GM23338 (cell line): ENCODE data around the gene VOPP1. TPM values are rescaled to one million over a fixed set of nuclear protein-coding genes. Genes with fewer than 3 reads are reported as not detected.
A peak's percentile ranks its signal among the peaks of the same experiment; 100 is the strongest.

Source experiments
- ATAC-seq: fragments of 200-7000 bp; cut with Tn5 transposase; 3 replicates; pipeline ENCODE4 v1.9.1; 2020
- DNase-seq: peaks from one replicate; pipeline ENCODE4 v3.0.0-alpha.2; 2015; ENCODE audit warnings: low spot score
- H2AFZ ChIP-seq: fragments of 200-600 bp; sonication (generic); 2 replicates; pipeline ENCODE4 v1.8.0; 2016; ENCODE audit warnings: antibody characterized with exemption, mild to moderate bottlenecking, moderate library complexity
- H3F3A ChIP-seq: fragments of 200-600 bp; sonication (generic); replicated peaks from 2 replicates; pipeline ENCODE4 v1.8.0; 2017; ENCODE audit warnings: antibody characterized with exemption, mixed run types, low read depth
- H3K27ac ChIP-seq: fragments of 200-600 bp; sonication (generic); 2 replicates; pipeline ENCODE4 v1.6.1; 2016; ENCODE audit warnings: low read depth
- H3K27me3 ChIP-seq: fragments of 200-600 bp; sonication (generic); 2 replicates; pipeline ENCODE4 v1.8.0; 2016; ENCODE audit warnings: mild to moderate bottlenecking, mixed run types, moderate library complexity; ENCODE audit not compliant: insufficient read depth
- H3K36me3 ChIP-seq: fragments of 200-600 bp; sonication (generic); 2 replicates; pipeline ENCODE4 v1.8.0; 2016; ENCODE audit warnings: mild to moderate bottlenecking; ENCODE audit not compliant: insufficient read depth
- H3K4me1 ChIP-seq: fragments of 200-600 bp; sonication (generic); 2 replicates; pipeline ENCODE4 v1.8.0; 2016; ENCODE audit warnings: mild to moderate bottlenecking, moderate library complexity; ENCODE audit not compliant: insufficient read depth
- H3K4me2 ChIP-seq: fragments of 200-600 bp; sonication (generic); 2 replicates; pipeline ENCODE4 v1.7.1; 2017; ENCODE audit warnings: mixed run types
- H3K4me3 ChIP-seq: fragments of 200-600 bp; sonication (generic); 2 replicates; pipeline ENCODE4 v1.6.1; 2016; ENCODE audit warnings: mixed run types
- H3K79me2 ChIP-seq: fragments of 200-600 bp; sonication (generic); replicated peaks from 2 replicates; pipeline ENCODE4 v1.8.0; 2017; ENCODE audit warnings: mild to moderate bottlenecking; ENCODE audit not compliant: insufficient read depth
- H3K9me2 ChIP-seq: fragments of 200-600 bp; sonication (generic); 2 replicates; pipeline ENCODE4 v1.8.0; 2017; ENCODE audit not compliant: insufficient read depth
- H4K20me1 ChIP-seq: fragments of 200-600 bp; sonication (generic); replicated peaks from 2 replicates; pipeline ENCODE4 v1.8.0; 2017; ENCODE audit warnings: mild to moderate bottlenecking; ENCODE audit not compliant: insufficient read depth
- H3K27ac Mint-ChIP-seq: 2 replicates; pipeline ENCODE4 v1.8.0; 2020; ENCODE audit warnings: inconsistent platforms, mild to moderate bottlenecking, moderate library complexity, mixed read lengths
- H3K27me3 Mint-ChIP-seq: 3 replicates; pipeline ENCODE4 v1.8.0; 2022; ENCODE audit warnings: low read depth, mild to moderate bottlenecking, moderate library complexity, mixed read lengths, inconsistent platforms; ENCODE audit not compliant: insufficient read depth, poor library complexity
- H3K36me3 Mint-ChIP-seq: 3 replicates; pipeline ENCODE4 v1.8.0; 2021; ENCODE audit warnings: low read depth, mild to moderate bottlenecking, inconsistent platforms, moderate library complexity, mixed read lengths
- H3K4me1 Mint-ChIP-seq: 3 replicates; pipeline ENCODE4 v1.8.0; 2020; ENCODE audit warnings: mild to moderate bottlenecking, inconsistent platforms, mixed read lengths
- H3K4me3 Mint-ChIP-seq: 3 replicates; pipeline ENCODE4 v1.8.0; 2021; ENCODE audit warnings: moderate library complexity, mild to moderate bottlenecking, inconsistent platforms, mixed read lengths
- H3K9me3 Mint-ChIP-seq: 3 replicates; pipeline ENCODE4 v1.8.0; 2020; ENCODE audit warnings: moderate library complexity, mild to moderate bottlenecking, inconsistent platforms, mixed read lengths
- CREB1 ChIP-seq: fragments of 250-450 bp; sonication (Bioruptor Pico); IDR thresholded peaks from 2 replicates; pipeline ENCODE4 v1.5.0; 2020; ENCODE audit warnings: low read depth, mild to moderate bottlenecking, moderate library complexity
- CTCF ChIP-seq, 2 experiments: fragments of 200-600 bp in 1 of 2; sonication (generic) in 1 of 2; conservative IDR thresholded peaks; 2 replicates each; pipeline versions ENCODE4 v1.5.1 to v1.6.1; 2016 to 2017; ENCODE audit warnings: antibody characterized with exemption in 2 of 2, low read depth in 2 of 2, mild to moderate bottlenecking in 2 of 2, moderate library complexity in 1 of 2
- ETS1 ChIP-seq: IDR thresholded peaks from 2 replicates; pipeline ENCODE4 v1.6.1; 2016; ENCODE audit warnings: antibody characterized with exemption
- EZH2 ChIP-seq: fragments of 200-600 bp; sonication (generic); IDR thresholded peaks from one replicate; pipeline ENCODE4 v1.8.0; 2017; ENCODE audit warnings: antibody characterized with exemption, mild to moderate bottlenecking, low read depth; ENCODE audit not compliant: unreplicated experiment
- EZH2phosphoT487 ChIP-seq: fragments of 200-600 bp; sonication (generic); IDR thresholded peaks from one replicate; pipeline ENCODE4 v1.8.1; 2018; ENCODE audit warnings: antibody characterized with exemption; ENCODE audit not compliant: unreplicated experiment
- JUNB ChIP-seq: IDR thresholded peaks from one replicate; pipeline ENCODE4 v1.6.1; 2016; ENCODE audit warnings: antibody characterized with exemption; ENCODE audit not compliant: unreplicated experiment
- NANOG ChIP-seq: IDR thresholded peaks from 2 replicates; pipeline ENCODE4 v1.6.1; 2016; ENCODE audit warnings: antibody characterized with exemption, borderline replicate concordance
- POLR2AphosphoS5 ChIP-seq: IDR thresholded peaks from 2 replicates; pipeline ENCODE4 v1.6.1; 2016; ENCODE audit warnings: antibody characterized with exemption, low read depth
- ZNF114 ChIP-seq: fragments of 250-450 bp; sonication (Bioruptor Pico); IDR thresholded peaks from 2 replicates; pipeline ENCODE4 v1.5.0; 2020; ENCODE audit warnings: mild to moderate bottlenecking, moderate library complexity
- ZNF331 ChIP-seq: fragments of 250-450 bp; sonication (Bioruptor Pico); IDR thresholded peaks from 2 replicates; pipeline ENCODE4 v1.5.0; 2020; ENCODE audit warnings: low read depth, mild to moderate bottlenecking, moderate library complexity
- polyA plus RNA-seq: library from polyadenylated mRNA; unstranded; fragments of >200 nt; fragmentation: Nextera tagmentation; extraction: Ambion mirVana; gene quantifications from 2 replicates; pipeline ENCODE4 v1.2.1, GENCODE V29; 2016
- total RNA-seq: library from RNA; depleted of rRNA; stranded (reverse); fragments of >200 nt; shearing (Covaris generic); gene quantifications from 2 replicates; pipeline ENCODE4 v1.2.3, GENCODE V29; 2014

Gene VOPP1
- total and polyA plus RNA-seq, 2 experiments from 2014 or later: 28.2 to 73.7 TPM

GRCh38 chr7:55432939-55433784 is 139.1 kb downstream of the VOPP1 start:
- Histone ChIP-seq H3K27me3 (no peaks in the 10 kb centered on the region), H3K4me2 (no peak overlapping the region), H3K36me3 (no peaks in the 10 kb centered on the region), H3K27ac (no peak overlapping the region), H2AFZ (no peak overlapping the region), H3F3A (no peaks in the 10 kb centered on the region), H3K4me1 (no peaks in the 10 kb centered on the region), H3K4me3 (no peak overlapping the region), H4K20me1 (no peaks in the 10 kb centered on the region; the same call in 1 of the 2 replicates), H3K9me2 (no peaks in the 10 kb centered on the region), H3K79me2 (no peaks in the 10 kb centered on the region)
- Mint-ChIP-seq H3K27me3 (peaks cover 9% of the 10 kb centered on the region), H3K36me3 (no peaks in the 10 kb centered on the region), H3K4me1 (peaks cover 6% of the 10 kb centered on the region; the same call in 1 of the 3 replicates), H3K27ac (peak overlapping the region; percentile 7; the same call in 1 of the 2 replicates), H3K4me3 (no peak overlapping the region), H3K9me3 (no peaks in the 10 kb centered on the region)
- TF ChIP-seq NANOG (no peak), POLR2AphosphoS5 (no peak), EZH2phosphoT487 (no peak), ETS1 (no peak), ZNF114 (CRISPR knock-in tag) (no peak), CTCF (conservative IDR thresholded peaks at IDR 0.05; ENCODE audit: low read depth in 2 of 2) (peak; percentile 66 to 72), EZH2 (no peak), ZNF331 (CRISPR knock-in tag) (no peak), CREB1 (no peak)
- peak; percentile 73 for DNase-seq
- ATAC-seq: peak; percentile 80

- TF ChIP-seq NANOG (no peak), JUNB (no peak), ETS1 (no peak), ZNF331 (CRISPR knock-in tag) (no peak), CREB1 (no peak), CTCF (conservative IDR thresholded peaks at IDR 0.05; ENCODE audit: low read depth in 2 of 2) (no peak)
- H3K36me3 ChIP-seq: no peaks in the 10 kb centered on the region
- no peaks in the 10 kb centered on the region for H3K79me2 ChIP-seq
- H3K27ac ChIP-seq: no peak overlapping the region
- no peak overlapping the region for H3K4me3 ChIP-seq
- Mint-ChIP-seq H3K4me1 (peaks cover 10% of the 10 kb centered on the region), H3K36me3 (no peaks in the 10 kb centered on the region; the same call in 2 of the 3 replicates), H3K9me3 (no peaks in the 10 kb centered on the region), H3K4me3 (no peak overlapping the region), H3K27ac (peak overlapping the region; percentile 7; the same call in 1 of the 2 replicates), H3K27me3 (peaks cover 9% of the 10 kb centered on the region)
- H2AFZ ChIP-seq: no peak overlapping the region
- no peaks in the 10 kb centered on the region for H3F3A ChIP-seq
- 0 out of 2 replicates have a peak, but pooled peaks cover 1% of the 10 kb centered on the region for H3K4me1 ChIP-seq
- H4K20me1 ChIP-seq: no peaks in the 10 kb centered on the region; the same call in 1 of the 2 replicates
- no peaks in the 10 kb centered on the region for H3K27me3 ChIP-seq
- ATAC-seq (no peak), DNase-seq (no peak)
- no peaks in the 10 kb centered on the region for H3K9me2 ChIP-seq
- no peak overlapping the region for H3K4me2 ChIP-seq
Observed at GRCh38 chr7:55432506-55432905, 139.8 kb downstream of the VOPP1 start.
